Nephron (organoid): ENCODE data around the gene ZFYVE26.

Experiments used
- H3K27ac Mint-ChIP-seq, 3 experiments: 2 replicates each; pipeline ENCODE4 v1.8.0; 2020; ENCODE audit warnings: mixed read lengths in 3 of 3, mild to moderate bottlenecking in 2 of 3, moderate library complexity in 1 of 3
- H3K27me3 Mint-ChIP-seq: 2 replicates; pipeline ENCODE4 v1.8.0; 2021; ENCODE audit warnings: low read depth, mild to moderate bottlenecking, moderate library complexity, mixed read lengths
- H3K36me3 Mint-ChIP-seq: 2 replicates; pipeline ENCODE4 v1.8.0; 2020; ENCODE audit warnings: low read depth, mixed read lengths
- H3K4me1 Mint-ChIP-seq: 2 replicates; pipeline ENCODE4 v1.8.0; 2020; ENCODE audit warnings: mixed read lengths
- H3K4me3 Mint-ChIP-seq, 3 experiments: 2 replicates each; pipeline ENCODE4 v1.8.0; 2020; ENCODE audit warnings: mild to moderate bottlenecking in 3 of 3, mixed read lengths in 3 of 3, moderate library complexity in 2 of 3
- H3K9me3 Mint-ChIP-seq: 2 replicates; pipeline ENCODE4 v1.8.0; 2020; ENCODE audit warnings: mixed read lengths
- CTCF ChIP-seq, 3 experiments: fragments of 200-600 bp; sonication (generic); IDR thresholded peaks; one replicate each; pipeline ENCODE4 v1.5.0; 2021; ENCODE audit warnings: antibody characterized with exemption in 3 of 3; ENCODE audit not compliant: unreplicated experiment in 3 of 3

The ZFYVE26 gene

GRCh38 chr14:67756496-67756895 is 59.9 kb downstream of the ZFYVE26 start:
- H3K9me3 Mint-ChIP-seq, result no peaks in the 10 kb centered on the region
- no peak for TF ChIP-seq CTCF (IDR thresholded peaks at IDR 0.05; ENCODE audit: unreplicated experiment in 3 of 3)
- H3K4me3 Mint-ChIP-seq, result no peak overlapping the region
- peaks cover 10% of the 10 kb centered on the region for H3K4me1 Mint-ChIP-seq
- peaks cover 71% of the 10 kb centered on the region for H3K36me3 Mint-ChIP-seq
- H3K27me3 Mint-ChIP-seq, result no peaks in the 10 kb centered on the region
- no peak overlapping the region for H3K27ac Mint-ChIP-seq

GRCh38 chr14:67749341-67750084 is 66.9 kb downstream of the ZFYVE26 start:
- peaks cover 19% of the 10 kb centered on the region for H3K4me1 Mint-ChIP-seq
- H3K27me3 Mint-ChIP-seq, result no peaks in the 10 kb centered on the region
- peaks cover under 1% of the 10 kb centered on the region for H3K9me3 Mint-ChIP-seq
- no peak overlapping the region for H3K4me3 Mint-ChIP-seq
- TF ChIP-seq CTCF (IDR thresholded peaks at IDR 0.05; ENCODE audit: unreplicated experiment in 3 of 3), result no peak
- peaks cover 72% of the 10 kb centered on the region for H3K36me3 Mint-ChIP-seq
- peak overlapping the region in 2 of 3 experiments; percentile 51 to 68 for H3K27ac Mint-ChIP-seq

DNA sequence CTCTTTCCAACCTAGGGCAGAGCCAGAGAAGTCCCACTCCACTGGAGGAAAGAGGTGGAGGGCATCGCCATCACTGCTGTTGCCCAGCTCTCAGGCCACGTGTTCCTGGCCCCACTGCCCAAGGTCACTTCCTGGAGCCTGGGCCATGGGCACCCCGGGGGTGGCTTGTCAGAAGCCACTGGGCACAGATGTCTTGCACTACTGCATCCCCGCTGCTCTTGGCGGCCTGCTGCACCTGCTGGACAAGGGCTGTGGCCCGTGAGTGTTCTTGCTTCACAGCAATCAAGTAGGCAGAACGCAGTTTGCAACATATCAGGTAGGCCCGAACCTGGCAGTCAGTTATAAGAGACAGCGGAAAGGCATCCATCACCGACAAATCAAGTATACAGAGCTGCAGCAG is 68.1 kb downstream of the ZFYVE26 start:
- no peak overlapping the region for H3K4me3 Mint-ChIP-seq
- peaks cover 2% of the 10 kb centered on the region for H3K9me3 Mint-ChIP-seq
- no peak overlapping the region for H3K27ac Mint-ChIP-seq
- no peaks in the 10 kb centered on the region for H3K27me3 Mint-ChIP-seq
- peaks cover 24% of the 10 kb centered on the region for H3K4me1 Mint-ChIP-seq
- TF ChIP-seq CTCF (IDR thresholded peaks at IDR 0.05; ENCODE audit: unreplicated experiment in 3 of 3), result no peak
- peaks cover 60% of the 10 kb centered on the region for H3K36me3 Mint-ChIP-seq

GRCh38 chr14:67746927-67747326 is 69.5 kb downstream of the ZFYVE26 start:
- Mint-ChIP-seq H3K36me3 (peaks cover 48% of the 10 kb centered on the region), H3K9me3 (peaks cover 2% of the 10 kb centered on the region), H3K4me1 (peaks cover 24% of the 10 kb centered on the region), H3K27me3 (no peaks in the 10 kb centered on the region), H3K4me3 (no peak overlapping the region), H3K27ac (no peak overlapping the region)
- no peak for TF ChIP-seq CTCF (IDR thresholded peaks at IDR 0.05; ENCODE audit: unreplicated experiment in 3 of 3)

DNA sequence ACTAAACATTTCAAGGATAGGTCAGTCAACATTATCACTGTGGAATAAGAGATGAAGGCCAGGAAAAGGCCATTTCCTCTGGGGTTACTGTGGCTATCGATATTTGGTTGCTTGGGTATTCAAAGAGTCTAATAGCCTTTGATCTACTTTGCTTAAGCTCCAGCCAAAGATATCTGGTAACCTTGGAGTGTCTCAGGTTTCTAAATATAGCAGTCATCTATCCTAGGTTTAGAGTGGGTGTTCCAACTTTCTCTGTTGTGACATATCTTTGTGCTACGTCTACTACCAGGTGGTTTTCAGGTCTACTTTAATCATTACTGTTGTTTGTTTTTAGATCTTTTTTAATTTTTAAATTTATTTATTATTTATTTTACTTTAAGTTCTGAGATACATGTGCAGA is 72.3 kb downstream of the ZFYVE26 start:
- TF ChIP-seq CTCF (IDR thresholded peaks at IDR 0.05; ENCODE audit: unreplicated experiment in 3 of 3), result no peak
- Mint-ChIP-seq H3K36me3 (peaks cover 23% of the 10 kb centered on the region), H3K4me1 (peaks cover 8% of the 10 kb centered on the region), H3K27ac (no peak overlapping the region), H3K27me3 (no peaks in the 10 kb centered on the region), H3K4me3 (no peak overlapping the region), H3K9me3 (peaks cover 2% of the 10 kb centered on the region)
